ENCODE measurements around the gene CDH9. TPM values are rescaled to one million over a fixed set of nuclear protein-coding genes. Genes with fewer than 3 reads are reported as not detected.

CDH9 gene
- total RNA-seq, 1 experiment from 2014 or later, result not detected

DNA sequence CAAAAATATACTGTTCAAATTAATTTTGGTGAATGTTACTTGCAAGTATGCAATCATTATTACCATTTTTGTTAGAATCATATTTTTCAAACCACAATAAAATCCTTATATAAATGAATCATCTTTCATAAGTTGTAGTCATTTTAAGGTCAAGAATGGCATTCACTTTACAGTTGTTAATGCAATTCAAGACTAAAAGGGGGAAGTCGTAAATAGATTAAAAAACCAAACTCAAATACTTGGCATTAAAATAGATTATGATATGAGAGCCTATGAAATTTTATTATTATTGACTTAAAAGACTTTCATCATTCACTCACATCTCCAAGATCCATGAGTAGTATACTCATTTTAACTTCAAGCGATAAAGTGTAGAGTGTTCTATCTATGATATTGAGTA lies 11.6 kb downstream of the CDH9 start:
- H3K4me1 ChIP-seq (replicated peaks; ENCODE audit: insufficient read depth), result no peaks in the 10 kb centered on the region
- no peaks in the 10 kb centered on the region for H3K9me2 ChIP-seq (ENCODE audit: insufficient read depth)
- no peaks in the 10 kb centered on the region for H3K27me3 ChIP-seq (ENCODE audit: insufficient read depth, low read depth)
- H3K27ac ChIP-seq, result no peak overlapping the region
- no peaks in the 10 kb centered on the region for H3K79me2 ChIP-seq (ENCODE audit: low read depth)
- TF ChIP-seq, protein P1, sequence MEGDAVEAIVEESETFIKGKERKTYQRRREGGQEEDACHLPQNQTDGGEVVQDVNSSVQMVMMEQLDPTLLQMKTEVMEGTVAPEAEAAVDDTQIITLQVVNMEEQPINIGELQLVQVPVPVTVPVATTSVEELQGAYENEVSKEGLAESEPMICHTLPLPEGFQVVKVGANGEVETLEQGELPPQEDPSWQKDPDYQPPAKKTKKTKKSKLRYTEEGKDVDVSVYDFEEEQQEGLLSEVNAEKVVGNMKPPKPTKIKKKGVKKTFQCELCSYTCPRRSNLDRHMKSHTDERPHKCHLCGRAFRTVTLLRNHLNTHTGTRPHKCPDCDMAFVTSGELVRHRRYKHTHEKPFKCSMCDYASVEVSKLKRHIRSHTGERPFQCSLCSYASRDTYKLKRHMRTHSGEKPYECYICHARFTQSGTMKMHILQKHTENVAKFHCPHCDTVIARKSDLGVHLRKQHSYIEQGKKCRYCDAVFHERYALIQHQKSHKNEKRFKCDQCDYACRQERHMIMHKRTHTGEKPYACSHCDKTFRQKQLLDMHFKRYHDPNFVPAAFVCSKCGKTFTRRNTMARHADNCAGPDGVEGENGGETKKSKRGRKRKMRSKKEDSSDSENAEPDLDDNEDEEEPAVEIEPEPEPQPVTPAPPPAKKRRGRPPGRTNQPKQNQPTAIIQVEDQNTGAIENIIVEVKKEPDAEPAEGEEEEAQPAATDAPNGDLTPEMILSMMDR (conservative IDR thresholded peaks at IDR 0.05), result no peak
- TF ChIP-seq EZH2 (IDR thresholded peaks at IDR 0.05; ENCODE audit: low read depth), result no peak
- BruUV-seq (replicated peaks), result no TSS peak
- H3K4me2 ChIP-seq, result no peak overlapping the region
- no peaks in the 10 kb centered on the region for H3K9me3 ChIP-seq (ENCODE audit: insufficient read depth, low read depth)
- ChIA-PET POLR2A (ENCODE audit: unreplicated experiment) (no interaction called here), CTCF (no interaction called here)
- H3K36me3 ChIP-seq (ENCODE audit: low read depth), result no peaks in the 10 kb centered on the region
- H2AFZ ChIP-seq, result no peak overlapping the region
- no peak overlapping the region for H3K4me3 ChIP-seq
- intact Hi-C loops (cut with micrococcal nuclease; ENCODE audit: unreplicated experiment), result no loop called here
- no peak for DNase-seq
- no peaks in the 10 kb centered on the region; the same call in 1 of the 2 replicates for H3F3A ChIP-seq (ENCODE audit: insufficient read depth, low read depth)
- no peaks in the 10 kb centered on the region for H4K20me1 ChIP-seq (ENCODE audit: insufficient read depth)

DNA sequence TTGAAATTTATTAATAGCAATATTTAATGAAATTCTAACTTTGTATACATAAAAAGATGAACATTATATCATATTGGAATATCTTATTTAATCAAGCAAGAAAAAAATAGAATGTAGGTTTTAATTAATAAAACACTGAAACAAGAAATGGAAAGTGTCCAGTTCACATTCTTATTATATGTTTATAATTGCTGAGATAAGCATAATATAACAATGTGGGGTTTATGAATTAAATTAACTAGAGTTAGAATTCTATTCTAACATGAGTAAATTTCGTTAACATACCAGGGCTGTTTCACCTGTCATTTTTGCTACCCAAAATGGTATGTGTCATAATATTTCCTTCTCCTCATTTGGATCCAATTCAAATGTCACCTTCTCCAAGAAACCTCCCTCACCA lies 12.3 kb downstream of the CDH9 start:
- Histone ChIP-seq H3K9me2 (ENCODE audit: insufficient read depth) (no peaks in the 10 kb centered on the region), H2AFZ (no peak overlapping the region), H3K4me1 (replicated peaks; ENCODE audit: insufficient read depth) (no peaks in the 10 kb centered on the region), H4K20me1 (ENCODE audit: insufficient read depth) (no peaks in the 10 kb centered on the region), H3K79me2 (ENCODE audit: low read depth) (no peaks in the 10 kb centered on the region), H3K27ac (no peak overlapping the region), H3F3A (ENCODE audit: insufficient read depth, low read depth) (no peaks in the 10 kb centered on the region; the same call in 1 of the 2 replicates), H3K4me2 (no peak overlapping the region), H3K27me3 (ENCODE audit: insufficient read depth, low read depth) (no peaks in the 10 kb centered on the region), H3K9me3 (ENCODE audit: insufficient read depth, low read depth) (no peaks in the 10 kb centered on the region), H3K4me3 (no peak overlapping the region), H3K36me3 (ENCODE audit: low read depth) (no peaks in the 10 kb centered on the region)
- POLR2A ChIA-PET (ENCODE audit: unreplicated experiment), result no interaction called here
- intact Hi-C loops (cut with micrococcal nuclease; ENCODE audit: unreplicated experiment), result no loop called here
- CTCF ChIA-PET, result no interaction called here
- DNase-seq, result no peak
- TF ChIP-seq, protein P1 (conservative IDR thresholded peaks at IDR 0.05), result no peak
- TF ChIP-seq EZH2 (IDR thresholded peaks at IDR 0.05; ENCODE audit: low read depth), result no peak
- BruUV-seq (replicated peaks), result no TSS peak

DNA sequence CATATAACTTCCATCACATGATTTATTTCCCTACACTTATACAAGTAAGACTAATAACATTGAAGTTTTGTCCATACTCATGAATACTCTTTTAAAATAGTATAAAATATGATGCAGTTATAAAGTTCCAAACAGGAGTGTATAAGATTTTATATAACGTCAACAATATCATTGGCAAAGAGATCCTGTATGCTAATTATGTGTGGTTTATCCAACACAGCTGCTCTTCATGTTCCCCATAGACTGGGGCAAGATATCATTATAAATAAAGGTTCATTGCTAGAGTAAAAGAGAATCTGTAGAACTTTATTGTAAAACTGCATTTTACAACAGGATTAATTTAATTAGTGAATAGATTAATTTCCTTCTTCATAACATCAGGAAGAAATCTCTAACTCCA lies 16.9 kb downstream of the CDH9 start:
- no peak overlapping the region for H3K27ac ChIP-seq
- H3K9me3 ChIP-seq (ENCODE audit: insufficient read depth, low read depth), result no peaks in the 10 kb centered on the region
- no peak overlapping the region for H2AFZ ChIP-seq
- no peak overlapping the region for H3K4me3 ChIP-seq
- no peak for DNase-seq
- TF ChIP-seq EZH2 (IDR thresholded peaks at IDR 0.05; ENCODE audit: low read depth), result no peak
- TF ChIP-seq, protein P1 (conservative IDR thresholded peaks at IDR 0.05), result no peak
- no peaks in the 10 kb centered on the region for H3K27me3 ChIP-seq (ENCODE audit: insufficient read depth, low read depth)
- H3K4me1 ChIP-seq (replicated peaks; ENCODE audit: insufficient read depth), result no peaks in the 10 kb centered on the region
- POLR2A ChIA-PET (ENCODE audit: unreplicated experiment), result interaction anchor here (0.6 kb wide), 1 partner anchor 1200 kb away, joined by 9 read pairs; no protein-coding TSS in a partner anchor
- no peaks in the 10 kb centered on the region for H3K79me2 ChIP-seq (ENCODE audit: low read depth)
- H3F3A ChIP-seq (ENCODE audit: insufficient read depth, low read depth), result no peaks in the 10 kb centered on the region
- CTCF ChIA-PET, result no interaction called here
- no TSS peak for BruUV-seq (replicated peaks)
- no peaks in the 10 kb centered on the region for H3K36me3 ChIP-seq (ENCODE audit: low read depth)
- H3K4me2 ChIP-seq, result no peak overlapping the region
- H3K9me2 ChIP-seq (ENCODE audit: insufficient read depth), result no peaks in the 10 kb centered on the region; the same call in 1 of the 2 replicates
- intact Hi-C loops (cut with micrococcal nuclease; ENCODE audit: unreplicated experiment), result loop anchor here (1.0 to 5.0 kb wide), 2 partner anchors 1746 to 1876 kb away; no protein-coding TSS in a partner anchor
- no peaks in the 10 kb centered on the region for H4K20me1 ChIP-seq (ENCODE audit: insufficient read depth)
